Astrocyte (in vitro differentiated cells and primary cell): ENCODE data around the gene P2RY4.

ENCODE experiments used
- CTCF ChIP-seq: IDR thresholded peaks from 2 replicates; pipeline ENCODE4 v1.5.1; 2011; ENCODE audit warnings: low read depth, mild to moderate bottlenecking, inconsistent platforms, low read length, moderate library complexity; ENCODE audit not compliant: insufficient read depth
- EZH2 ChIP-seq: IDR thresholded peaks from 2 replicates; pipeline ENCODE4 v1.6.1; 2012; ENCODE audit warnings: mild to moderate bottlenecking, low read length, inconsistent platforms; ENCODE audit not compliant: insufficient read depth

DNA sequence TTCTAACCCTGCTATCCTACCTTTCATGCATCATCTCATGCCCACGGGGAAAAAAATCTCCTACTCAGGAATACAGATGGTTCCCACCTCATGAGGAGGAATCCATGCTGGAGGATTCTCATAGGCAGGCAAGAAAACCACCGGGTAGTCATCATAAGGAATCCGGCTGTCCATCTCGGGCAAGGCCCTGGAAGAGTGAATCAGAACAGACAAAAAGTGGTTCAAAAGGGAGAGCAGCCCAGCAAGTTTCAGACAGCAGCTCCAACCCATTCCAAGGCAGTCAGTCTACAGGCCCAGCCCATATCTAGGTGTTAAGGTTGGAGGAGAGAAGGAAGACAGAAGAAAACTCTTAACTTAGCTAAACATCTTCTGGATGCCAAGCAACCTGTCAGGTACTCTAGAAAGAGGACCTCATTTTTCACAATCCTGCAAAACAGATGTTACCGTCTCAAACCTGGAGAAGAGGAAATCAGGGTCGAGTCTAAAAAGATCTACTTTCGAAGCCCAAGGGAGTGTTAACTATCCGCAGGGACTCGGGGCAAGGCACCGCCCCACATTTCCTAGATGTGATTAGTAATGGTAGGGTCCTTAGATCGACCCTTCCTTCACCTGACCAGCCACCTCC, 29.3 kb upstream of the P2RY4 start:
- TF ChIP-seq CTCF (no peak), EZH2 (no peak)
